ENCODE data around the gene PLEKHN1. TPM values are rescaled to one million over a fixed set of nuclear protein-coding genes. Genes with fewer than 3 reads are reported as not detected.

Gene PLEKHN1
- total RNA-seq, 2 experiments from 2014 or later, result not detected

GRCh38 chr1:918353-918752 lies 47.9 kb upstream of the PLEKHN1 start:
- intact Hi-C loops (cut with micrococcal nuclease; ENCODE audit: unreplicated experiment), result no loop called here
- no peak overlapping the region for H3K27ac ChIP-seq (ENCODE audit: low read depth, low read length, poor library complexity, severe bottlenecking)
- POLR2A ChIA-PET, result no interaction called here
- no peaks in the 10 kb centered on the region for H3K79me2 ChIP-seq (ENCODE audit: insufficient read depth, low read depth, low read length)
- no peak for DNase-seq (ENCODE audit: low spot score)
- no peaks in the 10 kb centered on the region for H3K36me3 ChIP-seq (ENCODE audit: insufficient read depth, low read length)
- peaks cover 23% of the 10 kb centered on the region for H3K4me1 ChIP-seq (ENCODE audit: insufficient read depth, low read length, poor library complexity, severe bottlenecking)
- no peak overlapping the region for H2AFZ ChIP-seq (ENCODE audit: low read length)
- no peak overlapping the region for H3K4me3 ChIP-seq (ENCODE audit: low read depth, low read length, poor library complexity, severe bottlenecking)
- TF ChIP-seq, protein P1, sequence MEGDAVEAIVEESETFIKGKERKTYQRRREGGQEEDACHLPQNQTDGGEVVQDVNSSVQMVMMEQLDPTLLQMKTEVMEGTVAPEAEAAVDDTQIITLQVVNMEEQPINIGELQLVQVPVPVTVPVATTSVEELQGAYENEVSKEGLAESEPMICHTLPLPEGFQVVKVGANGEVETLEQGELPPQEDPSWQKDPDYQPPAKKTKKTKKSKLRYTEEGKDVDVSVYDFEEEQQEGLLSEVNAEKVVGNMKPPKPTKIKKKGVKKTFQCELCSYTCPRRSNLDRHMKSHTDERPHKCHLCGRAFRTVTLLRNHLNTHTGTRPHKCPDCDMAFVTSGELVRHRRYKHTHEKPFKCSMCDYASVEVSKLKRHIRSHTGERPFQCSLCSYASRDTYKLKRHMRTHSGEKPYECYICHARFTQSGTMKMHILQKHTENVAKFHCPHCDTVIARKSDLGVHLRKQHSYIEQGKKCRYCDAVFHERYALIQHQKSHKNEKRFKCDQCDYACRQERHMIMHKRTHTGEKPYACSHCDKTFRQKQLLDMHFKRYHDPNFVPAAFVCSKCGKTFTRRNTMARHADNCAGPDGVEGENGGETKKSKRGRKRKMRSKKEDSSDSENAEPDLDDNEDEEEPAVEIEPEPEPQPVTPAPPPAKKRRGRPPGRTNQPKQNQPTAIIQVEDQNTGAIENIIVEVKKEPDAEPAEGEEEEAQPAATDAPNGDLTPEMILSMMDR (conservative IDR thresholded peaks at IDR 0.05; ENCODE audit: low read length), result no peak
- no peak for TF ChIP-seq EZH2phosphoT487 (IDR thresholded peaks at IDR 0.05; ENCODE audit: borderline replicate concordance, low read depth, low read length)
- H3K9me2 ChIP-seq (ENCODE audit: insufficient read depth, low read length), result no peaks in the 10 kb centered on the region
- BruUV-seq (replicated peaks), result no TSS peak
- no peak overlapping the region for H3K4me2 ChIP-seq (ENCODE audit: low read length)
- no peaks in the 10 kb centered on the region for H3K9me3 ChIP-seq (ENCODE audit: low read length)
- CTCF ChIA-PET (ENCODE audit: unreplicated experiment), result no interaction called here
- H4K20me1 ChIP-seq (ENCODE audit: insufficient read depth, low read length), result no peaks in the 10 kb centered on the region

DNA sequence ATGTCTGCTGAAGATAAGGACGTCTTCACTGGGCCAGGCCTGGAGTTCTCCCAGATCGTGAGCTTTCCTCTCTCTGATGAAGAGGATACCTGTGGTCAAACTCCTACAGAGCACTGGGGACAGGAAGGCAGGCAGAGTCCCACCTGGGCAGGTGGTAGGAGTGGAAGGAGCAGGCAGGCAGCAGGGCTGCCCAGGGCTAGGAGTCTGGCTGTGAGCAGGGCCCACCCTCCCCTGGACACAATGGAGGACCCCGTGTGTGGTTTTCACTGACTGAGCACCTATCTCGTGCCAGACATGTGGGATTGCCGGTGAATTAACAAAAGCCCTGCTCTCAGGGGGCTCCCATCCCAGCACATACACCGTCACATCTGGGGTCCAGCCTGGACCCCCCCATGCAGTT lies 47.4 kb upstream of the PLEKHN1 start:
- CTCF ChIA-PET (ENCODE audit: unreplicated experiment), result no interaction called here
- H3K27ac ChIP-seq (ENCODE audit: low read depth, low read length, poor library complexity, severe bottlenecking), result no peak overlapping the region
- DNase-seq (ENCODE audit: low spot score), result no peak
- POLR2A ChIA-PET, result no interaction called here
- peaks cover 26% of the 10 kb centered on the region for H3K4me1 ChIP-seq (ENCODE audit: insufficient read depth, low read length, poor library complexity, severe bottlenecking)
- no peak overlapping the region for H3K4me2 ChIP-seq (ENCODE audit: low read length)
- no peak overlapping the region for H2AFZ ChIP-seq (ENCODE audit: low read length)
- BruUV-seq (replicated peaks), result no TSS peak
- no peaks in the 10 kb centered on the region for H3K79me2 ChIP-seq (ENCODE audit: insufficient read depth, low read depth, low read length)
- H3K4me3 ChIP-seq (ENCODE audit: low read depth, low read length, poor library complexity, severe bottlenecking), result no peak overlapping the region
- intact Hi-C loops (cut with micrococcal nuclease; ENCODE audit: unreplicated experiment), result no loop called here
- TF ChIP-seq, protein P1 (conservative IDR thresholded peaks at IDR 0.05; ENCODE audit: low read length), result no peak
- TF ChIP-seq EZH2phosphoT487 (IDR thresholded peaks at IDR 0.05; ENCODE audit: borderline replicate concordance, low read depth, low read length), result no peak
- no peaks in the 10 kb centered on the region for H3K9me3 ChIP-seq (ENCODE audit: low read length)
- H4K20me1 ChIP-seq (ENCODE audit: insufficient read depth, low read length), result no peaks in the 10 kb centered on the region
- H3K9me2 ChIP-seq (ENCODE audit: insufficient read depth, low read length), result no peaks in the 10 kb centered on the region
- H3K36me3 ChIP-seq (ENCODE audit: insufficient read depth, low read length), result no peaks in the 10 kb centered on the region

DNA sequence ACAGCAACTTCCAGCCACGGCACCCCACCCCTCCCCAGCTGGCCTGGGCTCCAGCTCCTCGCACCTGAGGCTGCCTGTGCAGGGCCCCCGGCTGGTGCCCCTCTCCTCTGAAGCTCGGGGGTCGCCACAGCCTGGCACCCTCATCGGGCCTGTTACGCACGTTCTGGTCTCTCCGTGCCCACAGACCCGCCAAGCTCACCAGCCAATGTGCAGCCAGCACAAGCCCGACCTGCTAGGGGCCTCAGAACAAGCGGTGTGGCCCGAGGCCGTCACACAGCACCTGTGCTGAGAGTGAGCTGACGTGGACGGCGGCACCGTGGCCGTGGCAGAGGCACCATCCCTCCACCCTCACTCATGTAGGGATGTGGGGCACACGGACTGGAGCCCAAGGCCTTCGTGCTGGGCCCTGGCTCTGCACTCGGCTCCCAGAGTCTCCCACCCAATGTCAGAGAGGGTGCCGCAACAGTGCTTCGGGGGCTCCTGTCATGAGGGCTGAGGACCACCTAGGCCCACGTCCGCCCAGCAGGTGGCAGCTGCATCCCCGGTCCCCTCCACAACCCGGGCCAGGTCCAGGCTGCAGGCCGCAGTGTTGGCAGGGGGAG lies 46.9 kb upstream of the PLEKHN1 start:
- Histone ChIP-seq H3K4me2 (ENCODE audit: low read length) (no peak overlapping the region), H3K4me3 (ENCODE audit: low read depth, low read length, poor library complexity, severe bottlenecking) (no peak overlapping the region), H3K4me1 (ENCODE audit: insufficient read depth, low read length, poor library complexity, severe bottlenecking) (peaks cover 26% of the 10 kb centered on the region), H3K9me3 (ENCODE audit: low read length) (no peaks in the 10 kb centered on the region), H3K36me3 (ENCODE audit: insufficient read depth, low read length) (no peaks in the 10 kb centered on the region), H3K9me2 (ENCODE audit: insufficient read depth, low read length) (no peaks in the 10 kb centered on the region), H2AFZ (ENCODE audit: low read length) (no peak overlapping the region), H3K79me2 (ENCODE audit: insufficient read depth, low read depth, low read length) (no peaks in the 10 kb centered on the region), H4K20me1 (ENCODE audit: insufficient read depth, low read length) (no peaks in the 10 kb centered on the region), H3K27ac (ENCODE audit: low read depth, low read length, poor library complexity, severe bottlenecking) (no peak overlapping the region)
- intact Hi-C loops (cut with micrococcal nuclease; ENCODE audit: unreplicated experiment), result no loop called here
- no peak for DNase-seq (ENCODE audit: low spot score)
- no TSS peak for BruUV-seq (replicated peaks)
- ChIA-PET CTCF (ENCODE audit: unreplicated experiment) (no interaction called here), POLR2A (no interaction called here)
- TF ChIP-seq, protein P1 (conservative IDR thresholded peaks at IDR 0.05; ENCODE audit: low read length), result 0 out of 2 replicates have a peak, but pooled peaks have one; percentile 30
- TF ChIP-seq EZH2phosphoT487 (IDR thresholded peaks at IDR 0.05; ENCODE audit: borderline replicate concordance, low read depth, low read length), result no peak
